Ovary (tissue), 9 donors: ENCODE measurements around the gene GRM5. TPM values are rescaled to one million over a fixed set of nuclear protein-coding genes. Genes with fewer than 3 reads are reported as not detected.

Experiments
- DNase-seq, 5 donors: peaks; one replicate each; pipeline ENCODE4 v3.0.0-alpha.2; 2019 to 2020
- H3K27ac ChIP-seq, 2 donors: fragments of 200-600 bp; one replicate each; pipeline versions ENCODE4 v1.5.1 to v1.8.0; 2019 to 2022
- H3K27me3 ChIP-seq: fragments of 200-600 bp; one replicate; pipeline ENCODE4 v1.8.0; 2022
- H3K36me3 ChIP-seq: fragments of 200-600 bp; sonication (generic); one replicate; pipeline ENCODE4 v1.5.1; 2019
- H3K4me1 ChIP-seq: one replicate; pipeline ENCODE4 v1.8.1; 2013; ENCODE audit warnings: mild to moderate bottlenecking, moderate library complexity; ENCODE audit not compliant: insufficient read depth
- H3K4me3 ChIP-seq: fragments of 200-600 bp; sonication (generic); one replicate; pipeline ENCODE4 v1.5.1; 2017
- H3K9me3 ChIP-seq, 2 donors: fragments of 200-600 bp in 1 of 2; sonication (generic) in 1 of 2; one replicate each; pipeline versions ENCODE4 v1.5.1 to v1.8.1; 2013 to 2019; ENCODE audit warnings: mild to moderate bottlenecking in 1 of 2, moderate library complexity in 1 of 2
- EP300 ChIP-seq: sonication (generic); formaldehyde crosslinking; IDR thresholded peaks from one replicate; pipeline ENCODE4 v1.6.1; 2017; ENCODE audit warnings: antibody characterized with exemption
- POLR2A ChIP-seq: fragments of 450-650 bp; IDR thresholded peaks from one replicate; pipeline ENCODE4 v1.6.1; 2017; ENCODE audit warnings: antibody characterized with exemption, mild to moderate bottlenecking, moderate library complexity
- WGBS, 3 donors: extraction: QIAGEN DNeasy Blood & Tissue Kit in 1 of 3; methylation state at CpG; one replicate each; pipeline versions ENCODE4 v1.1.5 to v1.1.7; 2013 to 2017; 5-methylcytosine and 5-hydroxymethylcytosine counted together
- intact Hi-C, 4 donors: fragments of 100-400 bp; cut with DNase I; formaldehyde crosslinking; loops; one replicate each; pipeline versions ENCODE4 v1.11.0 to v1.15.1; 2022 to 2023
- polyA plus RNA-seq, 2 donors: library from polyadenylated mRNA; stranded (reverse); fragments of 200-250 nt in 1 of 2; fragments of 350-450 nt in 1 of 2; fragmentation: Illumina TruSeq in 1 of 2; extraction: RNeasy Lipid Tissue Mini Kit (QIAGEN cat#74804) in 1 of 2; gene quantifications; one replicate each; pipeline ENCODE4 v1.2.3, GENCODE V29; 2013 to 2014
- total RNA-seq, 7 donors: library from RNA; depleted of rRNA in 2 of 7; stranded (reverse); fragments of >200 nt in 2 of 7; fragmentation: NEBNext Ultra II Directional in 3 of 7; extraction: Animal tissue kit (Norgen Biotek cat#: 25700) in 3 of 7; gene quantifications; one replicate each; pipeline versions ENCODE4 v1.1.0 to v1.2.4, GENCODE V29; 2016 to 2023
- TF ChIP-seq, protein P1 (sequence below), 3 donors: fragments of 450-650 bp in 2 of 3; fragments of 200-600 bp in 1 of 3; IDR thresholded peaks; one replicate each; pipeline versions ENCODE4 v1.5.1 to v1.8.0; 2016 to 2022; ENCODE audit warnings: antibody characterized with exemption in 3 of 3, mild to moderate bottlenecking in 1 of 3
- donor health status: DM: no; HTN: no; CAD: no; lungs with moderate emphysema.
- donor health status: DM: no; HTN: no; CAD: no.
- donor health status: Bipolar disorder and iron deficiency.
- donor health status: DM: yes; HTN: yes; CAD: no.
- donor health status: DM: no; HTN: no; CAD: no.
- donor health status: DM: yes; HTN: yes; CAD: no.

Gene GRM5
- total and polyA plus RNA-seq, 9 donors: under 0.01 to 0.03 TPM; not detected in 7

DNA sequence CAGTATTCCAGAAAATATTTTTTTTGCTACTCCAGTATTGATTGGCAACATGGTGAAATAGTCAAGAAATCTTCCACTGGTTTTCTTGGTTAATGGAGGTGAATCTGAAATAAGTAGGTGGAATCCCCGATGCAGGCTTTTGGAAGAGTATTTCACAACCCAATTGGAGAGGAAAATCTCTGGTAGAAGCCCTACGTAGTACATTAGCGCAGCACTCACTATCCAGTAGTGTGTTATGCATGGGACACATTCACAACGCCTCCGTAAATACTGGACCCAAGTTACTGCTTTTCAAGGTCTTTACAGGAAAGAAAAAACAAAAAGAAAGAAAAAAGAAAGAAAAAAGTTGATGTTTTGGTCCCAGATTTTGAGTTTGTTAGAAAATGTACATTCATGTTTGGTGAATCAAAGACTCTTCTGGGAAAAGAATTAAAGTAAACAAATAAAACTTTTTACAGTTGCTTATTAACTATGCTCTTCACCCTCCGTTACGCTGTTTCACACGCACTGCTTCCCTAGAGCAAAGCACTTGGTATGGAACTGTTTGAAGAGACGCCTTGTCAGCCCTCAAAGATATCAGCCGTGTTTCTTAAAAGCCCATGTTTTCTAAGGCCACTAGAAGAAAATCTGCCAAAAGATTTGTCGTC lies 557.9 kb downstream of the GRM5 start:
- H3K4me1 ChIP-seq: no peaks in the 10 kb centered on the region
- no peak for DNase-seq
- no peaks in the 10 kb centered on the region for H3K36me3 ChIP-seq
- H3K27ac ChIP-seq: no peak overlapping the region
- no peaks in the 10 kb centered on the region for H3K9me3 ChIP-seq
- 85 to 95% (median 93%) methylated on average over 11 of the region's 11 CpGs for WGBS, 3 donors
- intact Hi-C loops: no loop called here
- no peak overlapping the region for H3K4me3 ChIP-seq
- H3K27me3 ChIP-seq: no peaks in the 10 kb centered on the region
- TF ChIP-seq, protein P1, sequence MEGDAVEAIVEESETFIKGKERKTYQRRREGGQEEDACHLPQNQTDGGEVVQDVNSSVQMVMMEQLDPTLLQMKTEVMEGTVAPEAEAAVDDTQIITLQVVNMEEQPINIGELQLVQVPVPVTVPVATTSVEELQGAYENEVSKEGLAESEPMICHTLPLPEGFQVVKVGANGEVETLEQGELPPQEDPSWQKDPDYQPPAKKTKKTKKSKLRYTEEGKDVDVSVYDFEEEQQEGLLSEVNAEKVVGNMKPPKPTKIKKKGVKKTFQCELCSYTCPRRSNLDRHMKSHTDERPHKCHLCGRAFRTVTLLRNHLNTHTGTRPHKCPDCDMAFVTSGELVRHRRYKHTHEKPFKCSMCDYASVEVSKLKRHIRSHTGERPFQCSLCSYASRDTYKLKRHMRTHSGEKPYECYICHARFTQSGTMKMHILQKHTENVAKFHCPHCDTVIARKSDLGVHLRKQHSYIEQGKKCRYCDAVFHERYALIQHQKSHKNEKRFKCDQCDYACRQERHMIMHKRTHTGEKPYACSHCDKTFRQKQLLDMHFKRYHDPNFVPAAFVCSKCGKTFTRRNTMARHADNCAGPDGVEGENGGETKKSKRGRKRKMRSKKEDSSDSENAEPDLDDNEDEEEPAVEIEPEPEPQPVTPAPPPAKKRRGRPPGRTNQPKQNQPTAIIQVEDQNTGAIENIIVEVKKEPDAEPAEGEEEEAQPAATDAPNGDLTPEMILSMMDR (IDR thresholded peaks at IDR 0.05): no peak
- TF ChIP-seq POLR2A (no peak), EP300 (no peak)

DNA sequence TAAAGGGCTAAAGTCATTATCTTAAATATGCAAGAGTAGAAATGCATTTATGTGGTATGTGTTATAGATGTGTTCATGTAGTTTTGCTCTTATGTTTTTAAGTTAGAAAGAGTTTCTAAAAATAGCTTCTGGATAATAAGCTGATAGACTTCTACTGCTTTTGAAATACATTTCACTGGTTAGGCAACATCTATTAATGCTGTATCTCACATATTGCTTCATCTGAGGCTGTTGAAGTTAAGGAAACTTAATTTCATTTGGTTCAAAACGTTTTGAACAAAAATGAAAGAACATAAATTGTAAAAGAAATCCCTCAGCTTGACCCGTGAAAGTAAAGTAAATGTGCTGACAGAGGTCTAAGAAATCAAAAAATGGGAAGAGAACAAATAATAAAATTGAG lies 564.2 kb downstream of the GRM5 start:
- TF ChIP-seq POLR2A: no peak
- no peak for TF ChIP-seq EP300
- TF ChIP-seq, protein P1 (IDR thresholded peaks at IDR 0.05): no peak
- intact Hi-C loops: no loop called here
- 35 to 38% (median 37%) methylated on average over 2 of the region's 2 CpGs for whole genome bisulfite sequencing, 3 donors
- Histone ChIP-seq H3K9me3 (no peaks in the 10 kb centered on the region), H3K4me3 (no peak overlapping the region), H3K4me1 (no peaks in the 10 kb centered on the region), H3K27ac (no peak overlapping the region), H3K27me3 (no peaks in the 10 kb centered on the region), H3K36me3 (no peaks in the 10 kb centered on the region)
- DNase-seq: no peak

DNA sequence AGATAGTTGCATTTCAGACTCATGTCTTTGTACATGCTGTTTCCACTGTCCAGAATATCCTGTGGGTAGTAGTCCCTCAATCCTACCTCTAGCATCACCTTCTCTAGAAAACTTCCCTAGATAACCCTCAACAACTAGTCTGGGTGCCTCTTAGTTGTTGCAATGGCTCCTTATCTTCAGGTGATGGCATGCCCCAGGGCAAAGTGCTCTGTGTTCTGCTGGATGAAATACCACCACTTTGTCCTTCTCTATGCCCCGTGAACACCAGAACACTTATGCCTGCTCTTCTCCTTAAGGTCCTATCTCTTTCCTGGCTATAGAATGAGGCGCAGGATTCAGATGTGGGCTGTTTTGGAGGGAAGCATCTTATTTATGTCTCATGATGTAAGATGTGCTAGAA lies 569.9 kb downstream of the GRM5 start:
- Histone ChIP-seq H3K4me3 (no peak overlapping the region), H3K27ac (no peak overlapping the region), H3K4me1 (no peaks in the 10 kb centered on the region), H3K36me3 (no peaks in the 10 kb centered on the region), H3K27me3 (no peaks in the 10 kb centered on the region), H3K9me3 (no peaks in the 10 kb centered on the region)
- intact Hi-C loops: no loop called here
- no peak for DNase-seq
- TF ChIP-seq EP300 (no peak), POLR2A (no peak)
- TF ChIP-seq, protein P1 (IDR thresholded peaks at IDR 0.05): no peak
- WGBS, 3 donors: 89 to 93% (median 91%) methylated on average over 2 of the region's 2 CpGs

DNA sequence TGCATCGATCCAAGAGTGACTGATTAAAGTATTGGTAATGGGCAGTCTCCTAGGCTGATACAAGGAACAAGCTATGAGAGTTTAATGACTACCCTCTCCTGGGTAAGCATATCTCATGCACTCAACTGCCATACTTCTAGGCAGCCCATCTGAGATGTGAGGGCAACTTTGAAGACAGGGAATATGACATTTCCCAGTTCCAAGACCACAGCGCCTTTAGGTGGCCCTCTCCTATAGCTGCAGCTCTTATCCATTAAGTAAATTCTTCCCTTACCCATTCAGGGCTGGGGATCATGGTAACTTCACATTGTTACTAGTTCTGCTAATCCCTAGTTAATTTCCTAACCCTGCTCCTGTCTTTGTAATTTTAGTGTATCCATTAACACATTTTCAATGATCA lies 570.9 kb downstream of the GRM5 start:
- 88 to 93% (median 93%) methylated on average over 2 of the region's 2 CpGs for WGBS, 3 donors
- Histone ChIP-seq H3K27ac (no peak overlapping the region), H3K4me1 (no peaks in the 10 kb centered on the region), H3K27me3 (no peaks in the 10 kb centered on the region), H3K4me3 (no peak overlapping the region), H3K36me3 (no peaks in the 10 kb centered on the region), H3K9me3 (no peaks in the 10 kb centered on the region)
- TF ChIP-seq, protein P1 (IDR thresholded peaks at IDR 0.05): no peak
- intact Hi-C loops: no loop called here
- DNase-seq: no peak
